ENCODE measurements around the gene XPO1. TPM values are rescaled to one million over a fixed set of nuclear protein-coding genes. Genes with fewer than 3 reads are reported as not detected.

Gene XPO1
- total and polyA plus RNA-seq, 8 donors = 22.7 to 71.3 (median 39.0) TPM

DNA sequence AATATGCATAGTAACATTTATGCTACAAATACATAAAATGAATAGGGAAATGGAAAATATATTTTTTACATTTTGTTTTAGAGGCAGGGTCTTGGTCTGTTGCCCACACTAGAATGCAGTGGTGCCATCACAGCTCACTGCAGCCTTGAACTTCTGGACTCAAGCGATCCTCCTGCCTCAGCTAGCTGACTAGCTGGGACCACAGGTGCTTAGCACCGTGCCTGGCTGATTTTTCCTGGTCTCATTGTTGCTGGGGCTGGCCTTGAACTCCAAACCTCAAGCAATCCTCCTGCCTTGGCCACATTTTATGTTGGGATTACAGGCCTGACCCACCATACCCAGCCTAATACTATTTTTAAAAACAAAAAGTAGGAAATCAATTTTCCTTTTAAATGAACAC lies 33.2 kb downstream of the XPO1 start:
- no peak for ATAC-seq
- FAIRE-seq = no peak
- TF ChIP-seq, protein P1, sequence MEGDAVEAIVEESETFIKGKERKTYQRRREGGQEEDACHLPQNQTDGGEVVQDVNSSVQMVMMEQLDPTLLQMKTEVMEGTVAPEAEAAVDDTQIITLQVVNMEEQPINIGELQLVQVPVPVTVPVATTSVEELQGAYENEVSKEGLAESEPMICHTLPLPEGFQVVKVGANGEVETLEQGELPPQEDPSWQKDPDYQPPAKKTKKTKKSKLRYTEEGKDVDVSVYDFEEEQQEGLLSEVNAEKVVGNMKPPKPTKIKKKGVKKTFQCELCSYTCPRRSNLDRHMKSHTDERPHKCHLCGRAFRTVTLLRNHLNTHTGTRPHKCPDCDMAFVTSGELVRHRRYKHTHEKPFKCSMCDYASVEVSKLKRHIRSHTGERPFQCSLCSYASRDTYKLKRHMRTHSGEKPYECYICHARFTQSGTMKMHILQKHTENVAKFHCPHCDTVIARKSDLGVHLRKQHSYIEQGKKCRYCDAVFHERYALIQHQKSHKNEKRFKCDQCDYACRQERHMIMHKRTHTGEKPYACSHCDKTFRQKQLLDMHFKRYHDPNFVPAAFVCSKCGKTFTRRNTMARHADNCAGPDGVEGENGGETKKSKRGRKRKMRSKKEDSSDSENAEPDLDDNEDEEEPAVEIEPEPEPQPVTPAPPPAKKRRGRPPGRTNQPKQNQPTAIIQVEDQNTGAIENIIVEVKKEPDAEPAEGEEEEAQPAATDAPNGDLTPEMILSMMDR (IDR thresholded peaks at IDR 0.05) = no peak
- 69 to 72% methylated on average over 2 of the region's 2 CpGs for WGBS, 2 donors
- no peaks in the 10 kb centered on the region for H3K4me1 ChIP-seq
- H3K27ac ChIP-seq = no peak overlapping the region
- peaks cover 0 to 2% (median 0%) of the 10 kb centered on the region in 3 donors for H3K36me3 ChIP-seq
- no peak overlapping the region for H3K4me3 ChIP-seq
- no peaks in the 10 kb centered on the region for H3K27me3 ChIP-seq
- no peak for DNase-seq
- intact Hi-C loops (cut with DNase I) = no loop called here
- H3K9me3 ChIP-seq = no peaks in the 10 kb centered on the region

DNA sequence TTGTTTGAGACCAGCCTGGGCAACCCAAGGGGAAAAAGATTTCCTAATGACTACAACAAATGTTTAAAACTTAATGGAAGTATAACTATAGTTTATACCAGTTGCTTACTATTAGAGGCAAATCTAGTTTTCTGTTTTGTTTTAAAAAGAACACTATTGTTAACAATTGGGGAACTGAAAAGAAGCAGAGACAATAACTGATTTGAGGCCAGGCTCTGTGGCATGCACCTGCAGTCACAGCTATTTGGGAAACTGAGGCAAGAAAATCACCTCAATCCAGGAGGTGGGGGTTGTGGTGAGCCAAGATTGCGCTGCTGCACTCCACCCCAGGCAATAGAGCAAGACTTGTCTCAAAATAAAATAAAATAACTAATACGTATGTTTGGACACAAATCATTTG lies 39.1 kb downstream of the XPO1 start:
- peaks cover 0 to 57% (median 16%) of the 10 kb centered on the region in 3 donors for H3K36me3 ChIP-seq
- no peak overlapping the region for H3K27ac ChIP-seq
- TF ChIP-seq, protein P1 (IDR thresholded peaks at IDR 0.05) = no peak
- DNase-seq (no peak), ATAC-seq (no peak), FAIRE-seq (no peak)
- H3K4me1 ChIP-seq = no peaks in the 10 kb centered on the region
- H3K27me3 ChIP-seq = no peaks in the 10 kb centered on the region
- no peaks in the 10 kb centered on the region for H3K9me3 ChIP-seq
- WGBS, 2 donors = 97 to 98% methylated on average over 2 of the region's 2 CpGs
- intact Hi-C loops (cut with DNase I) = no loop called here
- H3K4me3 ChIP-seq = no peak overlapping the region

DNA sequence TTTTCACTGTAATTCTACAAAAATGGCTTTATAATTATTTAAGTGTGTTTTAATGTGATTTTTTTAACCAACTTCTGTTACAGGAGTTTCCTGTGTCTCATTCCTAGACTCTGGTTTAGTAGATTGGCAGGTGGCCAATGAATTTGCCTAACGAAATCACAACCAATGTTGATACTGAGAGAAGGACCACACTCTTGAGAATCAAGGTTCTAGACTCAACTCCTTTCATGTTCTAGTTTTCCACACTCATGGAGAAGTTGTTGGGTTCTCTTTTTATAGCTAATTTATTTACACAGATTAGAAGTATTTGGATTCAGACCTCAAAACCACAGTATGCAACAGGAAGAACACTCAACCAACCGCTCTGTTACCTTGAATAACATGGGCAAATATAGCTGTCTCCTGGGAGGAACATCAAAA lies 44.6 kb downstream of the XPO1 start:
- peaks cover 0 to 86% (median 25%) of the 10 kb centered on the region in 3 donors for H3K36me3 ChIP-seq
- intact Hi-C loops (cut with DNase I) = no loop called here
- FAIRE-seq (no peak), DNase-seq (no peak), ATAC-seq (no peak)
- TF ChIP-seq, protein P1 (IDR thresholded peaks at IDR 0.05) = no peak
- H3K9me3 ChIP-seq = no peaks in the 10 kb centered on the region
- no peaks in the 10 kb centered on the region for H3K27me3 ChIP-seq
- no peak overlapping the region for H3K4me3 ChIP-seq
- H3K27ac ChIP-seq = no peak overlapping the region
- WGBS, 2 donors = 84% methylated on average over 2 of the region's 2 CpGs
- no peaks in the 10 kb centered on the region for H3K4me1 ChIP-seq

DNA sequence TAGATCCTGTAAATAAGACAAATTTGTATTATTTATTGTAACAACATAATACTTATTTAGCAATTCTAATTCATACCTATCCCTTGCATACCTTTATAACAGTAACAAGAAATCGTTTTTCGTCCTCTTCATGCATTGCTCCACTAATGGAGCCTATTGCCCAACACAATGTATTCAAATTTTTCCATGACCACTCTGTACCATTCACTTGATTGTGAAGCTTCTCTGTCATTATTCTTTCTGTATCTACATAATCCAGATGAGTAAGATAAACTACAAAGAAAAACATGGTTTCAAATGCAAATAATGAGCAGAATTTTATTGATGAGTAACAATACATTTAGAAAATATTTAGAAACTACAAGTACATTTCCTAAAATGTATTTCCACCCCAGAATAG lies 45.7 kb downstream of the XPO1 start:
- Histone ChIP-seq H3K27me3 (no peaks in the 10 kb centered on the region), H3K36me3 (peaks cover 0 to 86% (median 19%) of the 10 kb centered on the region in 3 donors), H3K4me3 (no peak overlapping the region), H3K9me3 (no peaks in the 10 kb centered on the region), H3K27ac (no peak overlapping the region), H3K4me1 (no peaks in the 10 kb centered on the region)
- WGBS, 2 donors = 87 to 92% methylated on average over 2 of the region's 2 CpGs
- FAIRE-seq (no peak), DNase-seq (no peak), ATAC-seq (no peak)
- TF ChIP-seq, protein P1 (IDR thresholded peaks at IDR 0.05) = no peak
- intact Hi-C loops (cut with DNase I) = no loop called here

DNA sequence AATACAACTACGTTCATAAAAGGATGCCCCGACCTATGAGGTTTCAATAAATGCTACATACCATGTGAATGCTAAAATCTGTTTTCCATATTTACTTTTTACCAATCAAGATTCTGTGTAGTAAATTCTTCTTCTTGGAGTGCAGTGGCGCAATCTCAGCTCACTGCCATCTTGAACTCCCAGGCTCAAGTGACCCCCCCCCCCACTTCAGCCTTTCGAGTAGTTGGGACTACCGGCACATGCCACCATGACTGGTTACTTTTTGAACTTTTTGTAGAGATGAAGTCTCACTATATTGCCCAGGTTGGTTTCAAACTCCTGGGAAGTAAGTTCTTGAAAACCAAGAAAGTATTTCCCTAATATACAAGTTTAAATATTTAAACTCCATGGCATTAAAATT lies 52.9 kb downstream of the XPO1 start:
- ATAC-seq (no peak), FAIRE-seq (no peak), DNase-seq (no peak)
- intact Hi-C loops (cut with DNase I) = no loop called here
- Histone ChIP-seq H3K36me3 (peaks cover 0 to 69% (median 11%) of the 10 kb centered on the region in 3 donors), H3K9me3 (no peaks in the 10 kb centered on the region), H3K4me3 (no peak overlapping the region), H3K4me1 (no peaks in the 10 kb centered on the region), H3K27me3 (no peaks in the 10 kb centered on the region), H3K27ac (no peak overlapping the region)
- TF ChIP-seq, protein P1 (IDR thresholded peaks at IDR 0.05) = no peak
- 97 to 99% methylated on average over 5 of the region's 5 CpGs for WGBS, 2 donors
